Kasumi-1 (cell line): Measurements from ENCODE around the gene KRTAP5-10.
"Not testable (repeated sequence)": the region's sequence is repeated elsewhere in the genome, so short reads cannot be mapped to it uniquely, and the experiment has no call there.

Source experiments
- DNase-seq, 2 experiments: peaks; one replicate each; lab custom pipeline; 2025; lab: John Stamatoyannopoulos, UW

KRTAP5-10 gene

GRCh38 chr11:71611218-71611910 lies 46.0 kb downstream of the KRTAP5-10 start:
- DNase-seq = not testable (repeated sequence)

- DNase-seq = not testable (repeated sequence)
These were observed 48.6 kb downstream of the KRTAP5-10 start for GRCh38 chr11:71613931-71614330.

- not testable (repeated sequence) for DNase-seq
These were observed 49.1 kb downstream of the KRTAP5-10 start for GRCh38 chr11:71614366-71614917.

- DNase-seq = not testable (repeated sequence)
These were observed 49.6 kb downstream of the KRTAP5-10 start for GRCh38 chr11:71615003-71615402.
